AG04450 (cell line): ENCODE results near the gene IKBIP. TPM values are rescaled to one million over a fixed set of nuclear protein-coding genes. Genes with fewer than 3 reads are reported as not detected.
"Not testable (repeated sequence)": the region's sequence is repeated elsewhere in the genome, so short reads cannot be mapped to it uniquely, and the experiment has no call there.

Experiments used
- CTCF ChIA-PET: fragments of 300-600, 350-600 bp; formaldehyde crosslinking; extraction: SDS; loops from one replicate; lab custom pipeline; 2022; ENCODE audit warnings: antibody characterized with exemption, inconsistent platforms; lab: Charles Lee
- POLR2A ChIA-PET: fragments of 350-600 bp; formaldehyde crosslinking; extraction: SDS; loops from one replicate; lab custom pipeline; 2021; ENCODE audit warnings: antibody characterized with exemption, inconsistent platforms; lab: Yijun Ruan, JAX
- DNase-seq: peaks from one replicate; pipeline ENCODE4 v3.0.0-alpha.2; 2011; ENCODE audit warnings: low read depth, low spot score
- H3K27ac ChIP-seq: one replicate; pipeline ENCODE4 v1.5.1; 2012; ENCODE audit warnings: low read depth, low read length, control low read depth
- H3K27me3 ChIP-seq: one replicate; pipeline ENCODE4 v1.6.0; 2012; ENCODE audit warnings: low read length; ENCODE audit not compliant: control insufficient read depth, insufficient read depth
- H3K4me3 ChIP-seq: 2 replicates; pipeline ENCODE4 v1.5.1; 2011; ENCODE audit warnings: mild to moderate bottlenecking, low read depth, low read length, control low read depth
- H3K9me3 ChIP-seq: 2 replicates; pipeline ENCODE4 v1.5.1; 2012; ENCODE audit warnings: low read length; ENCODE audit not compliant: control insufficient read depth, insufficient read depth
- CTCF ChIP-seq: IDR thresholded peaks from 2 replicates; pipeline ENCODE4 v1.5.1; 2011; ENCODE audit warnings: low read depth, low read length, control low read depth, inconsistent platforms
- polyA plus RNA-seq: library from polyadenylated mRNA; depleted of rRNA; stranded (reverse); fragments of >200 nt; gene quantifications from 2 replicates; pipeline ENCODE4 v1.2.3, GENCODE V29; 2011; rRNA removed
- small RNA-seq: library from RNA; depleted of rRNA; stranded (forward); fragments of <200 nt; gene quantifications from one replicate; pipeline ENCODE3, GENCODE V24; 2012; ENCODE audit warnings: low read depth; ENCODE audit not compliant: insufficient read length

Gene IKBIP
- polyA plus RNA-seq, 1 experiment, result 81.5 TPM

GRCh38 chr12:98579347-98579746, 65.2 kb downstream of the IKBIP start:
- CTCF ChIA-PET, result interaction anchor here (6.5 kb wide), 1 partner anchor 13 kb away, joined by 71 read pairs; no protein-coding TSS in a partner anchor
- Histone ChIP-seq H3K27ac (no peak overlapping the region), H3K4me3 (no peak overlapping the region), H3K27me3 (no peaks in the 10 kb centered on the region), H3K9me3 (no peaks in the 10 kb centered on the region)
- no peak for DNase-seq
- no peak for TF ChIP-seq CTCF
- POLR2A ChIA-PET, result no interaction called here

GRCh38 chr12:98578821-98579220, 65.8 kb downstream of the IKBIP start:
- Histone ChIP-seq H3K4me3 (no peak overlapping the region), H3K27me3 (no peaks in the 10 kb centered on the region), H3K27ac (no peak overlapping the region), H3K9me3 (no peaks in the 10 kb centered on the region)
- POLR2A ChIA-PET, result no interaction called here
- CTCF ChIA-PET, result interaction anchor here (6.5 kb wide), 1 partner anchor 12 kb away, joined by 71 read pairs; no protein-coding TSS in a partner anchor
- DNase-seq, result no peak
- no peak for TF ChIP-seq CTCF

GRCh38 chr12:98578392-98578791, 66.2 kb downstream of the IKBIP start:
- ChIA-PET CTCF (interaction anchor here (1.2 to 6.5 kb wide), 2 partner anchors 12 to 76 kb away, joined by 3 to 71 read pairs; no protein-coding TSS in a partner anchor), POLR2A (no interaction called here)
- TF ChIP-seq CTCF, result no peak
- Histone ChIP-seq H3K4me3 (no peak overlapping the region), H3K27me3 (no peaks in the 10 kb centered on the region), H3K27ac (no peak overlapping the region), H3K9me3 (no peaks in the 10 kb centered on the region)
- no peak for DNase-seq

GRCh38 chr12:98576795-98577194, 67.8 kb downstream of the IKBIP start:
- CTCF ChIA-PET, result interaction anchor here (6.5 kb wide), 1 partner anchor 10 kb away, joined by 71 read pairs; no protein-coding TSS in a partner anchor
- DNase-seq, H3K27ac ChIP-seq, H3K4me3 ChIP-seq, H3K9me3 ChIP-seq, H3K27me3 ChIP-seq, POLR2A ChIA-PET: not testable (repeated sequence)

- H3K9me3 ChIP-seq, result no peaks in the 10 kb centered on the region
- no peak overlapping the region for H3K4me3 ChIP-seq
- CTCF ChIA-PET, result interaction anchor here (0.8 to 6.5 kb wide), 3 partner anchors 8 to 136 kb away, joined by 3 to 71 read pairs (median 5); no protein-coding TSS in a partner anchor
- POLR2A ChIA-PET, result interaction anchor here (0.6 kb wide), 1 partner anchor 20 kb away, joined by 4 read pairs; no protein-coding TSS in a partner anchor
- no peaks in the 10 kb centered on the region for H3K27me3 ChIP-seq
- no peak overlapping the region for H3K27ac ChIP-seq
- no peak for DNase-seq
- no peak for TF ChIP-seq CTCF
Observed at GRCh38 chr12:98575013-98575412, 69.6 kb downstream of the IKBIP start.

Small RNA genes lying within 50 kb of the gene (small RNA-seq; reads per million reads assigned to genes)
- 15.6 reads per million, percentile 76 among the genes with 10 or more reads in this experiment for gene SNORA53

Other genes with a start within 250 kb of the IKBIP start
- 31.2 and 49.1 TPM in 2 replicates for gene TMPO, start 129.2 kb downstream of the IKBIP start, polyA plus RNA-seq
- gene SLC25A3, start 51.1 kb downstream of the IKBIP start, polyA plus RNA-seq, result 974 and 1,138 TPM in 2 replicates
- 16.1 and 21.0 TPM in 2 replicates for gene APAF1, start 502 bp upstream of the IKBIP start, polyA plus RNA-seq